ENCODE results near the gene MFN1. TPM values are rescaled to one million over a fixed set of nuclear protein-coding genes. Genes with fewer than 3 reads are reported as not detected.

MFN1 gene
- total and polyA plus RNA-seq, 2 experiments from 2014 or later: 19.1 to 44.7 TPM

- H3F3A ChIP-seq (ENCODE audit: insufficient read depth): 0 out of 2 replicates have a peak, but pooled peaks cover 6% of the 10 kb centered on the region
- H3K9me2 ChIP-seq (ENCODE audit: insufficient read depth): no peaks in the 10 kb centered on the region
- H3K4me3 ChIP-seq: no peak overlapping the region
- H3K27me3 ChIP-seq (replicated peaks; ENCODE audit: insufficient read depth): no peaks in the 10 kb centered on the region
- WGBS, 2 experiments (ENCODE audit: low coverage in 1 of 2, low lambda C conversion rate in 2 of 2, missing lambda C conversion rate in 2 of 2): 67 to 72% methylated on average over 3 of the region's 3 CpGs
- H3K9ac ChIP-seq: no peak overlapping the region
- peaks cover 100% of the 10 kb centered on the region for H3K79me2 ChIP-seq (ENCODE audit: insufficient read depth)
- H3K36me3 ChIP-seq (ENCODE audit: low read depth): no peaks in the 10 kb centered on the region
- no peak overlapping the region for H3K4me2 ChIP-seq (ENCODE audit: unreplicated experiment)
- TF ChIP-seq EZH2phosphoT487 (IDR thresholded peaks at IDR 0.05; ENCODE audit: insufficient read depth, low read depth) (no peak), EZH2 (IDR thresholded peaks at IDR 0.05; ENCODE audit: insufficient read depth, poor library complexity, severe bottlenecking) (no peak)
- no peaks in the 10 kb centered on the region for H3K9me3 ChIP-seq (ENCODE audit: low read depth)
- peaks cover 11% of the 10 kb centered on the region for H3K4me1 ChIP-seq (ENCODE audit: insufficient read depth)
- H3K27ac ChIP-seq: no peak overlapping the region
- in situ Hi-C loops (cut with MboI): no loop called here
- H2AFZ ChIP-seq: no peak overlapping the region
- no peaks in the 10 kb centered on the region; the same call in 1 of the 2 replicates for H4K20me1 ChIP-seq (ENCODE audit: insufficient read depth)
- no peak for DNase-seq
Measured at GRCh38 chr3:179432021-179432420, 84.5 kb downstream of the MFN1 start.

GRCh38 chr3:179432451-179432850 is 84.9 kb downstream of the MFN1 start:
- Histone ChIP-seq H3K27ac (no peak overlapping the region), H3K9ac (no peak overlapping the region), H3F3A (ENCODE audit: insufficient read depth) (0 out of 2 replicates have a peak, but pooled peaks cover 6% of the 10 kb centered on the region), H2AFZ (no peak overlapping the region), H3K4me1 (ENCODE audit: insufficient read depth) (peaks cover 11% of the 10 kb centered on the region), H3K36me3 (ENCODE audit: low read depth) (no peaks in the 10 kb centered on the region), H3K4me2 (ENCODE audit: unreplicated experiment) (no peak overlapping the region), H3K27me3 (replicated peaks; ENCODE audit: insufficient read depth) (no peaks in the 10 kb centered on the region), H3K9me3 (ENCODE audit: low read depth) (no peaks in the 10 kb centered on the region), H3K4me3 (no peak overlapping the region), H3K79me2 (ENCODE audit: insufficient read depth) (peaks cover 100% of the 10 kb centered on the region), H3K9me2 (ENCODE audit: insufficient read depth) (no peaks in the 10 kb centered on the region), H4K20me1 (ENCODE audit: insufficient read depth) (no peaks in the 10 kb centered on the region; the same call in 1 of the 2 replicates)
- TF ChIP-seq EZH2phosphoT487 (IDR thresholded peaks at IDR 0.05; ENCODE audit: insufficient read depth, low read depth) (no peak), EZH2 (IDR thresholded peaks at IDR 0.05; ENCODE audit: insufficient read depth, poor library complexity, severe bottlenecking) (no peak)
- no peak for DNase-seq
- in situ Hi-C loops (cut with MboI): no loop called here
- WGBS, 2 experiments (ENCODE audit: low coverage in 1 of 2, low lambda C conversion rate in 2 of 2, missing lambda C conversion rate in 2 of 2): 98 to 100% methylated on average over 1 of the region's 1 CpG

- Histone ChIP-seq H4K20me1 (ENCODE audit: insufficient read depth) (peaks cover 4% of the 10 kb centered on the region; the same call in 1 of the 2 replicates), H3K9me2 (ENCODE audit: insufficient read depth) (no peaks in the 10 kb centered on the region), H3K27me3 (replicated peaks; ENCODE audit: insufficient read depth) (no peaks in the 10 kb centered on the region), H2AFZ (no peak overlapping the region), H3K36me3 (ENCODE audit: low read depth) (no peaks in the 10 kb centered on the region), H3K4me2 (ENCODE audit: unreplicated experiment) (no peak overlapping the region), H3K9me3 (ENCODE audit: low read depth) (no peaks in the 10 kb centered on the region), H3K4me3 (no peak overlapping the region), H3K4me1 (ENCODE audit: insufficient read depth) (peaks cover 11% of the 10 kb centered on the region), H3K9ac (no peak overlapping the region), H3F3A (ENCODE audit: insufficient read depth) (0 out of 2 replicates have a peak, but pooled peaks cover 6% of the 10 kb centered on the region), H3K27ac (no peak overlapping the region), H3K79me2 (ENCODE audit: insufficient read depth) (peaks cover 100% of the 10 kb centered on the region)
- WGBS, 2 experiments (ENCODE audit: low coverage in 1 of 2, low lambda C conversion rate in 2 of 2, missing lambda C conversion rate in 2 of 2): 59 to 63% methylated on average over 3 of the region's 3 CpGs
- in situ Hi-C loops (cut with MboI): no loop called here
- no peak for TF ChIP-seq EZH2phosphoT487 (IDR thresholded peaks at IDR 0.05; ENCODE audit: insufficient read depth, low read depth)
- no peak for TF ChIP-seq EZH2 (IDR thresholded peaks at IDR 0.05; ENCODE audit: insufficient read depth, poor library complexity, severe bottlenecking)
- no peak for DNase-seq
Measured at GRCh38 chr3:179436517-179436916, 89.0 kb downstream of the MFN1 start.

- Histone ChIP-seq H3K9ac (no peak overlapping the region), H4K20me1 (ENCODE audit: insufficient read depth) (0 out of 2 replicates have a peak, but pooled peaks cover 4% of the 10 kb centered on the region), H2AFZ (no peak overlapping the region), H3K36me3 (ENCODE audit: low read depth) (no peaks in the 10 kb centered on the region), H3K79me2 (ENCODE audit: insufficient read depth) (peaks cover 100% of the 10 kb centered on the region), H3K27me3 (replicated peaks; ENCODE audit: insufficient read depth) (no peaks in the 10 kb centered on the region), H3K4me3 (no peak overlapping the region), H3K9me3 (ENCODE audit: low read depth) (no peaks in the 10 kb centered on the region), H3K9me2 (ENCODE audit: insufficient read depth) (no peaks in the 10 kb centered on the region), H3F3A (ENCODE audit: insufficient read depth) (0 out of 2 replicates have a peak, but pooled peaks cover 3% of the 10 kb centered on the region), H3K4me2 (ENCODE audit: unreplicated experiment) (no peak overlapping the region), H3K27ac (no peak overlapping the region), H3K4me1 (ENCODE audit: insufficient read depth) (peaks cover 3% of the 10 kb centered on the region; the same call in 1 of the 2 replicates)
- WGBS, 2 experiments (ENCODE audit: low coverage in 1 of 2, low lambda C conversion rate in 2 of 2, missing lambda C conversion rate in 2 of 2): 70 to 76% methylated on average over 5 of the region's 5 CpGs
- DNase-seq: no peak
- no peak for TF ChIP-seq EZH2phosphoT487 (IDR thresholded peaks at IDR 0.05; ENCODE audit: insufficient read depth, low read depth)
- no peak for TF ChIP-seq EZH2 (IDR thresholded peaks at IDR 0.05; ENCODE audit: insufficient read depth, poor library complexity, severe bottlenecking)
- in situ Hi-C loops (cut with MboI): no loop called here
Measured at GRCh38 chr3:179438841-179439240, 91.3 kb downstream of the MFN1 start.

Other genes starting within 250 kb of the MFN1 start
- 22.5 and 23.8 TPM in 2 replicates for gene PIK3CA, start 199.4 kb upstream of the MFN1 start, total RNA-seq (2014; rRNA removed; shearing (Covaris generic))
- gene PIK3CA, start 199.4 kb upstream of the MFN1 start, polyA plus RNA-seq (2016; fragmentation: Nextera tagmentation; extraction: Ambion mirVana): 8.3 and 8.5 TPM in 2 replicates
- gene KCNMB3, start 96.6 kb upstream of the MFN1 start, total RNA-seq (2014; rRNA removed; shearing (Covaris generic)): 0.38 and 0.54 TPM in 2 replicates
- 0.47 and 0.50 TPM in 2 replicates for gene KCNMB3, start 96.6 kb upstream of the MFN1 start, polyA plus RNA-seq (2016; fragmentation: Nextera tagmentation; extraction: Ambion mirVana)
- gene ZNF639, start 24.7 kb upstream of the MFN1 start, total RNA-seq (2014; rRNA removed; shearing (Covaris generic)): 68.0 and 76.9 TPM in 2 replicates
- gene ZNF639, start 24.7 kb upstream of the MFN1 start, polyA plus RNA-seq (2016; fragmentation: Nextera tagmentation; extraction: Ambion mirVana): 26.8 and 27.9 TPM in 2 replicates
- gene GNB4, start 103.8 kb downstream of the MFN1 start, total RNA-seq (2014; rRNA removed; shearing (Covaris generic)): 84.7 and 88.1 TPM in 2 replicates
- gene GNB4, start 103.8 kb downstream of the MFN1 start, polyA plus RNA-seq (2016; fragmentation: Nextera tagmentation; extraction: Ambion mirVana): 42.3 and 47.3 TPM in 2 replicates
- gene ACTL6A, start 215.2 kb downstream of the MFN1 start, total RNA-seq (2014; rRNA removed; shearing (Covaris generic)): 44.5 and 98.6 TPM in 2 replicates
- 82.9 and 93.5 TPM in 2 replicates for gene ACTL6A, start 215.2 kb downstream of the MFN1 start, polyA plus RNA-seq (2016; fragmentation: Nextera tagmentation; extraction: Ambion mirVana)